Loucy (cell line): ENCODE results near the gene ASCC1.

Source experiments
- CTCF ChIP-seq: fragments of 200-600 bp; sonication (generic); conservative IDR thresholded peaks from 2 replicates; pipeline ENCODE4 v1.5.1; 2014; ENCODE audit warnings: mild to moderate bottlenecking, antibody characterized with exemption, low read length
- EZH2phosphoT487 ChIP-seq: fragments of 200-600 bp; IDR thresholded peaks from 2 replicates; pipeline ENCODE4 v1.6.1; 2018; ENCODE audit warnings: antibody characterized with exemption, mild to moderate bottlenecking, moderate library complexity, borderline replicate concordance

DNA sequence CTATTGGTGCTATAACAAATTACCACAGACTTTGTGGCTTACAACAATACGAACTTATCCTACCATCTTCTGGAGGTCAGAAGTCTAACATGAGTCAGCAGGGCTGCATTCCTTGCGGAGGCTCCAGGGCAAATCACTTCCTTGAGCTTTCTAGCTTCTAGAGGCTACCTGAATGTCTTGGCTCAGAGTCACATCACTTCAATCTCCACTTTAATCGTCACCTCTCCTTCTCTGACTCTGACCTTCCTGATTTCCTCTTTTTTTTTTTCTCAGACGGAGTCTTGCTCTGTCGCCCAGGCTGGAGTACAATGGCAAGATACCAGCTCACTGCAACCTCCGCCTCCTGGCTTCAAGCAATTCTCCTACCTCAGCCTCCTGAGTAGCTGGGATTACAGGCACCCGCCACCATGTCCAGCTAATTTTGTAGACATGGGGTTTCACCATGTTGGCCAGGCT, 44.9 kb downstream of the ASCC1 start:
- TF ChIP-seq CTCF (no peak), EZH2phosphoT487 (no peak)
